GM20000 (cell line): ENCODE data around the gene CCDC157.
"Not testable (repeated sequence)": the region's sequence is repeated elsewhere in the genome, so short reads cannot be mapped to it uniquely, and the experiment has no call there.

ENCODE experiments used
- DNase-seq: peaks from one replicate; pipeline ENCODE4 v3.0.0; 2012; ENCODE audit warnings: low spot score
- CTCF ChIP-seq: IDR thresholded peaks from 2 replicates; pipeline ENCODE4 v1.5.1; 2012; ENCODE audit warnings: mild to moderate bottlenecking, control low read depth; ENCODE audit errors: extremely low read depth, missing control alignments

The CCDC157 gene

GRCh38 chr22:30402028-30402765 is 45.4 kb downstream of the CCDC157 start:
- TF ChIP-seq CTCF, result no peak
- DNase-seq, result peak; percentile 39

GRCh38 chr22:30402766-30403104 is 45.9 kb downstream of the CCDC157 start:
- DNase-seq, result not testable (repeated sequence)

- no peak for DNase-seq
Measured at GRCh38 chr22:30404307-30404706, 47.5 kb downstream of the CCDC157 start.

GRCh38 chr22:30405731-30406130 is 48.9 kb downstream of the CCDC157 start:
- no peak for TF ChIP-seq CTCF
- no peak for DNase-seq

More at GRCh38 chr22:30404307-30404706, 47.5 kb downstream of the CCDC157 start:
- TF ChIP-seq CTCF, result no peak

GRCh38 chr22:30406400-30406799 is 49.6 kb downstream of the CCDC157 start:
- TF ChIP-seq CTCF, result no peak

GRCh38 chr22:30408388-30409102 is 51.7 kb downstream of the CCDC157 start:
- DNase-seq, result no peak
- no peak for TF ChIP-seq CTCF

More at GRCh38 chr22:30406400-30406799, 49.6 kb downstream of the CCDC157 start:
- no peak for DNase-seq

GRCh38 chr22:30411780-30412179 is 55.0 kb downstream of the CCDC157 start:
- no peak for DNase-seq
- no peak for TF ChIP-seq CTCF

- TF ChIP-seq CTCF, result no peak
- DNase-seq, result no peak
Measured at GRCh38 chr22:30413001-30413400, 56.2 kb downstream of the CCDC157 start.
